Measurements from ENCODE around the gene ENTPD3.

ENTPD3 gene, protein sequence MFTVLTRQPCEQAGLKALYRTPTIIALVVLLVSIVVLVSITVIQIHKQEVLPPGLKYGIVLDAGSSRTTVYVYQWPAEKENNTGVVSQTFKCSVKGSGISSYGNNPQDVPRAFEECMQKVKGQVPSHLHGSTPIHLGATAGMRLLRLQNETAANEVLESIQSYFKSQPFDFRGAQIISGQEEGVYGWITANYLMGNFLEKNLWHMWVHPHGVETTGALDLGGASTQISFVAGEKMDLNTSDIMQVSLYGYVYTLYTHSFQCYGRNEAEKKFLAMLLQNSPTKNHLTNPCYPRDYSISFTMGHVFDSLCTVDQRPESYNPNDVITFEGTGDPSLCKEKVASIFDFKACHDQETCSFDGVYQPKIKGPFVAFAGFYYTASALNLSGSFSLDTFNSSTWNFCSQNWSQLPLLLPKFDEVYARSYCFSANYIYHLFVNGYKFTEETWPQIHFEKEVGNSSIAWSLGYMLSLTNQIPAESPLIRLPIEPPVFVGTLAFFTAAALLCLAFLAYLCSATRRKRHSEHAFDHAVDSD

DNA sequence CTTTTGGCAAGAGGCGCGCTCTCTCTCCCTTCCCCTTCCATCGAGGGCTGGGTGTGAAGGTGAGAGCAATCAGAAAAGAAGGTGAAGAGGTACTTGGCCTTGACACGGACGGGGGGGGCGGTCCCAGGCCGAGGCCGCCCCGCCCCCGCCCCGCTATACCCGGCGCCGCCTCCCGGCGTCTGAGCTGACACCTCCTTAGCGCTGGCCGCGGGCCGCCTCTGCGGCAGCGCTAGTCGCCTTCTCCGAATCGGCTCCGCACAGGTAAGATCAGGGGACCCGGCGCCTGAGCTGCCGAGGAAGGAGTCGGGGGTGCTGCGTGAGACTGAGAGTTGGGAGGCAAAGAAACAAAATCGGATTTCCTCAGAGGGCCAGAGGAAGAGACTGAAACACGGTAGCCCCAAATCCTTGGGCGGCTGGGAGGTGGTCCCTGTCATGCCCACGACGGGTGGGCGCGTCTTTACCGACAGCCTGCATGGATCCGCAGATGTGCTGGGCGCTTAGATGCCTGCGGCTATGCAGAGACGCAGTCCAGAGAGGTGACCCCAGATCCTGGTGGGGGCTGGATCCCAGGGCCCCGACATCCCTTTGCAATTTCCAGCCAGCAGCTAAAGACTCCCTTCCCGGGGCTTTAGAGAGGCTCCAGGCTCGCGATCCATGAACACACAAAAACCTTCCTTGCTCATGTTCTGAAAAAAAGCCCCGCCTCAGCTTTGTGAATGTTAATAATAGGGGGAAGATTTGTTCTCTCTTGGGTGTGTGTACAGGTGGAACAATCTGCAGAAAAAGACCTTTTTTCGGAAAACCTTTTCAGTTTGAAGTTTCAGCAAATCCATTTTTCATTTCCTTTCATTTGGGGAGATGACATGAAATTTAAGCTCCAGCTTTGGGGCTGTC, at the start of gene ENTPD3:
ENTPD3 (plus strand) TSS at position 184 of the 894 bp plus-strand sequence. CDS start 874 bp downstream, outside the sequence.
- no peak for DNase-seq

DNA sequence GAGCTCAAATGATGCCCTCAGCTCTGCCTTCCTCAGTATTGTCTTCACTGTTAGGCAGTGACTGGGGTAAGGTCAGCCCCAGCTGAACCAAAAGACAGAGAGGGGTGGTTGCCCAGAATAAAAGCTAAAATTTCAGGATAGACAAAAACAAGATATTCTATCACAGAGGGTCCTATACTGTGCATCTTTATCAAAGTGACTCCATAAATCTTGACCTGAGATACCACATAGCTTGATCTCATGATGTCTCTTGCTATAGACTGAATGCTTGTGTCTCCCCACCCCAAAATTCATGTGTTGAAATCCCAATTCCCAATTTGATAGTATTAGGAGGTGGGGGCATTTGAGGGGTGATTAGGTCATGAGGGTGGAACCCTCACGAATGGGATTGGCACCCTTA, 47.1 kb upstream of the ENTPD3 start:
- no peak for DNase-seq

DNA sequence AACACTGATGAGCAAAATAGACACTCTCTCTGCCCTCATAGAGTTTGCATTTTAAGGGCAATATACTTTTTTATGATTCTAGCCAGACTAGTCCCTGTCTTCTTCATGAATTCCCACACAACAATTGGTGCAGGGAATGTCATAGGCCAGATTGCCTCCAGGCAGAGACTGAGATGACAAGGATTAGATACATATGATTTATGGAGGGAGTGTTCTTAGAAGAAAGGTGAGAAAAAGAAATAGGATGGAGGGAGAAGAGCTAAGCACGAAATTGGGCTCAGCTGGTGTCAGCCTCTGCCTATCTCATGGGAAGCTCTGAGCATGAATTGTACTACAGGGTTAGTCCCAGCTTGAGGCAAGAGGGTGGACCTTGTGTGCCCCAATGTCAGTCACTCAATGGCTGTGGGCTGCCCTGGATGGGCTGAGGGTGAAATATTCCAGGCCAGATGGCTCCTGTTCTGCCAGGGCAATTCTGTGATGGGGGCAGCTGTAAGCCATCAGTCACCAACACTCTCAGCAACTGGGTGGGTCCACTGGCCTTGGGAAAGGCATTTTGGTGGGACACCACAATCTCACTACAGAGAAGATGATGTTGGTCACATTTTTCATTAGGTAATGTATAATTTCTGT, 46.3 kb upstream of the ENTPD3 start:
- no peak for DNase-seq

DNA sequence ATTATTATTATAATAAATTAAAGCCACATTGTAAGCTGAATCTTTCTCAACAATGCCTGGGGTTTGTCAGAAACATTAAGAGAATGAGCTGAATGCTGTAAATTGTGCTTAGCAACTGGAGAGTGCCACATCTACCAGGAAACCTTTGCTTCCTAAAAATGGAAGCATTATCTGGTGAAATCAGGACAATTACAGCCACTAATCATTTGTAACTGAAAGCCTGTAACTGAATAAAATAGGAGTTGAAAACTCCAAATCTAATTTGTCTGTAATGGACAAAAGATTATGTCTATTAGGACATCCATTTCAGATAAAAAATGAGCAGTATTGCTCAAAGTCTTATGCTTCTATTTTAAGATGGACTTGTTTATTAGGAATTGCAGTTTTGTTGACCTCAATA, 45.3 kb upstream of the ENTPD3 start:
- no peak for DNase-seq

DNA sequence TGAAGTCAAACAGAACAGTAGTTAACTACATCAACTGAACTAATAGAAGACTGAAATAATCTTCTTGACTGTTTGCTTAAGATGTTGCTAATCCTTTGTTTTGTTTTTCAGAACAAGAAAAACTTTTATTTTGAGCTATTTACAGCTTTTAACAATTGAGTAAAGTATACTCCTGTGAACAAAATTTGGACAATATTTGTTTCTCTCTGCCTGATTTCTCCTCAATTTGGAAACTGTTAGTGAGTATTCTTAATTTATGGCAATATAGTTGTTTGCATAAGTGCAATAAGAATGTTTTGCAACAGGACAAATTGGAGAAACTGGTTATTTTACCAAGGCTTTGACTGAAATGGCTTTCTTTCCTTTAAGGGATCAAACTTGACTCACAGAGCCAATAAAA, 36.5 kb upstream of the ENTPD3 start:
- DNase-seq: no peak

DNA sequence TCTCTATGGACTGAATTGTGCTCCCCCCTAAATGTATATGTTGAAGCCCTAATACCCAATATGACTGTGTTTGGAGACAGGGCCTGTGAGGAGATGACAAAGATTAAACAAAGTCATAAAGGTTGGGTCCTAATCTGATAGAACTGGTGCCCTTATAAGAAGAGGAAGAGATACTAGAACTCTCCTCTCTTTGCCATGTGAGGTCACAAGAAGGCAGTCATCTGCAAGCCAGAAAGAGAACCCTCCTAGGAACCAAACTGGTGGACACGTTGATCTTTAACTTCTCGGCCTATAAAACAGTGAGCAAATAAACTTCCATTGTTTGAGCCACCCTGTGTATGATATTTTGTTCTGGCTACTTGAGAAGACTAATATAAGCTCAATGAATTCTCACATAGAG, 31.6 kb upstream of the ENTPD3 start:
- DNase-seq: no peak

DNA sequence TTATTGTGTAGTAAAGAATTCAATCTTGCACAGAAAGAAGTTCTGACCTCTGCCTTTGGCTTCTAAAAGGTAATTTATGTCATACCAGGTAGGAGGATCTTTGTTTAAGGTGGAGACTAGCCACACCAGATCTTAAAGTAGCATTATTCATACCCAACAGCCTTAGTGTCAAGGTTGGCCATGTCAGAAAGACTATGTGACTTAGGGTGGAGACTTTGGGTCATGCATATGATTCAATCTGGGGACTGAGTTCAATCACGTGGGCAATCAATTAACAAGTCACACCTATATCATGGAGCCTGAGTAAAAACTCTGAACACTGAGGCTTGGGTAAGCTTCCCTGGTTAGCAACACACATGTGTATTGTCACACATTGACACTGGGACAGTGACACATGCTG, 28.5 kb upstream of the ENTPD3 start:
- no peak for DNase-seq

DNA sequence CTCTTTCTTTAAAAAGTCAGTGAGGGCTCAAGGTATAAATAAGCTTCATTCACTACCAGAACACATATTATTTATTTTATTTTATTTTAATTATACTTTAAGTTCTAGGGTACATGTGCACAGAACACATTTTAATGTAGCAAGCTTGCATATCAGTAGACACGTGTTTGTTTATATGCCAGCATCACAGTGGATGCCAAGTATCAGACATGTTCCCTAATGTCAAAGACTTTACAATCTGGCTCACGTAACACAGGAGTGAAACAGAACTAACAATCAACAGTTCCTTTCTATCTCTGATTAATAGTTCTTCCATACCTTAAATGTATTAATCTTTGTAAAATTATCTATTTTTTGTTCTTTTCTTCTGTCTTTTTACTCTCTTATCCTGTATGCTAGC, 23.3 kb upstream of the ENTPD3 start:
- no peak for DNase-seq

DNA sequence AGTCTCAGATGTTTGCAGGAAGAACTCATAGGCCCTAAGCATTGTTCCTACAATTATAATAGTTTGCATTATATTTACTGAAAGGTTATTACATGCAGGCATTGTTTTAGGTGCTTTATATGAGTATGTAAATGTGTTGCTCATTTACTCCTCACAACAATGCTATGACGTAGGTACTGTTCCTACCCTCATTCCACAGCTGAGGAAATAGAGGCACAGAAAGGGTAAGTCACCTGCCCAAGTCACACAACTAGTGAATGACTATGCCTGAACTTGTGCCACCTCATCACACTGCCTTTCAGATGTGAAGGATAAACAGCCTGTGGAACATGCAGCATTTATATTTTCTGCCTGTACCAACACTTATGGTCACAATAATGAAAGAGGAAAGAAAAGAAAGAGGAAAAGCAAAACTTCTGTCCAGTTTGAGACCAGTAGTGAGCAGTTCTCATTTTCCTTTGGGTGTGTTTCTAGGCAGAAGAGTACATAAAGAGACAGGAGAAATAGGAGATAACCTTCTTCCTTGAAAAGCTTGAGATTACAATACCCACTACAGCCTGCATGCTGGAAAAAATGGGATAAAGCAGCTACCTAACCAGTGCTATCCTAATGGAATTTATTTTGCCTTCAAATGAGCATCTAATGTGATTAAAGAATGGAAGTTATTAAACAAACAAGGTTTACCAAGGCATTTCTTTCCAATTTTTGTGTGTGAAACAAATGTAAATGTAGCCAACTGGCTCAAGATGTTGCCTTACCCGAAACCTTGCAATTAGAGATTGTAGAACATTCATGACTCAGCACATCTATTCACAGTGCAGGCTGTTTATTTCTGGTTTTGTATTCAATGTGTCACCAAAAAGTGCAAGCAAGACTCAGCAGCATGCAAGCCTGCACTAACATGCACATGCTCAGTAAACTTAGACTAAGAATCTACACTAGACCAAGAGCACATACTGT, 20.5 kb upstream of the ENTPD3 start:
- no peak for DNase-seq

DNA sequence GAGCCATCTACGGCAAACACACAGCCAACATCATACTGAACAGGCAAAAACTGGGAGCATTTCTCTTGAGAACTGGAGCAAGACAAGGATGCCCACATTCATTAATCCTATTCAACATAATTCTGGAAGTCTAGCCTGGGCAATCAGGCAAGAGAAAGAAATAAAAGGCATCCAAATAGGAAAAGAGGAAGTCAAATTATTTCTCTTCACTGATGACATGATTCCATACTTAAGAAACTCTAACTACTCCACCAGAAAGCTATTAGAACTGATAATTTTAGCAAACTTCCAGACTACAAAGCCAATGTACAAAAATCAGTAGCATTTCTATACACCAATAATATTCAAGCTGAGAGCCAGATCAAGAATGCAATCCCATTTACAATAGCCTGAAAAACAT, 17.3 kb upstream of the ENTPD3 start:
- no peak for DNase-seq

DNA sequence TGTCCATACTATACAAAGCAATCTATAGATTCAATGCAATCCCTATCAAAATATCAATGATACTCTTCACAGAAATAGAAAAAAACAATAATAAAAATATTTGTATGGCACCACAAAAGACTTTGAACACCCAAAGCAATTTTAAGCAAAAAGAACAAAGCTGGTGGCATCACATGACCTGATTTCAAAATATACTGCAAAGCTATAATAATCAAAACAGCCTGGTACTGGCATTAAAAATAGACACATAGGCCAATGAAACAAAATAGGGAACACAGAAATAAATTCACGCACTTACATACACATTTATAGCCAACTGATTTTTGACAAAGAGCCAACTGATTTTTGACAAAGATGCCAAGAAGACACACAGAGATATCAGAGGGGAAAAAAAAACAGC, 9.2 kb upstream of the ENTPD3 start:
- DNase-seq: no peak

DNA sequence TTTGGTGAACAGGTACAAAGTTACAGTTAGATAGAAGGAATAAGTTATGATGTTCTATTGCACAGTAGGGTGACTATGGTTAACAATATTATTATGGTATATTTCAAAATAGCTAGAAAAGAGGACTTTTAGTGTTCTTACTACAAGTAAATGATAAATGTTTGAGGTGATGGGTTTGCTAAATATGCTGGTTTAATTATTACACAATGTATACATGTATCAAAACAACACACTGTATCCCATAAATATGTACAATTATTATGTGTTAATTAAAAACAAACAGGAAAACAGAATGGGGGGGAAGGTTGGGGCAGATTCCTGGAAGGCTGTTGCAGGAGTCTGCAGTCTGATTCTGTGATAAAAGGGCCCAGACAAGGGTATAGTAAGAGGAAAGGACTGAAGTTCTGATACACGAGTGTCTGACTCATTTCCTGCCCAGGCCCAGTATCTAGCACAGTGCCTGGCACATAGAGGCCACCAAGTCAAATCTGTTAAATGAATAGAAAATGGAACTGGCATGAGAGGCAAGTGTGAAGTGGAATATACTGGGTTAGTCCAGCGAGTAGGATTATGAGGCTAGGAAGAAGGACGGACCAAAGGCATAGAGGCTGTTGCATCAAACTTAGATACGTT, 7.2 kb upstream of the ENTPD3 start:
- no peak for DNase-seq

DNA sequence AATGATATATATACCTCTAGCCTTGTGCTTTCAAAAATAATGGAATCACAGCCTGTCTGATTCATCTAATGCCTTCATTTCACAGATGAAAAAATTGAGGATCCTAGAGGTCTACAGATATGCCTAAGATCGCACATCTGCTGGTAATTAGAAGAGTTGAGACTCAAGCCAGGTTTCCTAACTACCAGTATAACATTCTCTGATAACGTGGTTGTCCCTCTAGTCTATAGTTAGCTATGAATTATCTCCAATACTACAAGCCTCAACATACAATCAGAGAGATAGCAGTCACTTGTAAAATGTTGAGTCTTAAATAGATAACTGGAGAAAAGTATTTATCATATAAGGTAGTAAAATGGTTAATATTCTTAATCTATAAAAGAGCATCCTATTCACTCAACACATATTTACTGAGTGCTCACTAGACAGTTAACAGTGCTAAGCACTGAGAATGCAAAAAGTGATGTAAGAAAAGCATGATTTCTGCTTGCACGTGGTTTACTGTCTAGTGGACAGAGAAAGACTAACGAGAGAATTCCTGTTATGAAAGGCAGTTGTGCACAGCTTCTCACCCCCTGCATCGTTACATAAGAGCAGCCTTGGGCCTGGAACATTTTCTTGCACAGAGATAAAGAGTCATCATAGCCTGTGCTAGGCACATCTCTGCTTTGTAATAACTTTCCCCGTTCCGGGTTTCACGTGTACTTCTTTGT, 4.9 kb upstream of the ENTPD3 start:
- DNase-seq: no peak

DNA sequence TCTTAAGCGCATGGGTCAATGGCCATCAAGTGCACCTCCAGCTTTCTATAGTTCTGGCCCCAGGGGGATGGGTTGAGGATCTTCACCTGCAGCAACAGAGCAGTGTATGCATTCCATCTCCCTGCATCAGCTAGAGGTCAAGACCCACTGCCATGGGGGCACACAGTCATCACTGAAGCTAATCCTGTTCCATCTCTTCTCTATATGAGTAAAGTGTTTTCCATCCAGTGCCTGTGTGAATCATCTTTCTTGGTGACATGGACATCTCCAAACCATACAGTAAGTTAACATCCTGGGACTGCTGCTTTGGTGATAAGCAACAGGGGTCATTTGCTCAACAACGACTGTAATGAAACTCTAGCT, 4.4 kb upstream of the ENTPD3 start:
- no peak for DNase-seq

DNA sequence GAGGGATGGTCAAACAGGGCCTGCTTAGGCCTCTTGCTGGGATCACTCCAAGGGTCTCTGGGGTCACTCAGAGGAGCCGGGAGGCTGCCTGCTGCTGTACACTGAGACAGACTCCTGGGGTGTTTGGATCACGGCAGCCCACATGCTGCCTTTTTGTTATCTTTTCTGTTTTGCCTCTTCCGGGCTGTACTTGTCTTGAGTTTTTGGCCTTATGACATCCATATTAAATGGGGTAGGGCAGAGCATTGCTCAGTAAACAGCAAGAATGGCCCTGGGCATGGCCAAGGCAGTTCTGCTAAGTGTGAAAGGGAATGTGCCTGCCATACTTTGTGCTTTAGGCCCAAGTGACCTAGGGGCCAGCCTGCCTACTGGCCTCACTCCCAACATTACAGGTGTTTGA, 771 bp upstream of the ENTPD3 start:
- DNase-seq: no peak

DNA sequence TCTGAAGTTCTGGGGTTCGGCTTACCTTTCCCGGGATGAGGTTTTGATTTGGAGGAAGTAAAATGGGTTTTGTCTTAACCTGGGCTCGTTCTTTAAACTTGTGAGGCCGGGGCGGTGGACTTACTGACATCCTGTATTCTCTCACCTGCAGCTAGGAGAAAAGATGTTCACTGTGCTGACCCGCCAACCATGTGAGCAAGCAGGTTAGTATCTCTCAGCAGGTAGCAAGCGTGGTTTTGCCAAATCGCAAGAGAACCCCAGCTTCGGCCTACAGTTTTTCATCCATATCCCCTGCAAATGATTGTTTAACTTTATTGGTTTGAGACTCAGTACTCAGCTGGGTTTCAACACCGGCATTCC, 891 bp downstream of the ENTPD3 start:
- no peak for DNase-seq

DNA sequence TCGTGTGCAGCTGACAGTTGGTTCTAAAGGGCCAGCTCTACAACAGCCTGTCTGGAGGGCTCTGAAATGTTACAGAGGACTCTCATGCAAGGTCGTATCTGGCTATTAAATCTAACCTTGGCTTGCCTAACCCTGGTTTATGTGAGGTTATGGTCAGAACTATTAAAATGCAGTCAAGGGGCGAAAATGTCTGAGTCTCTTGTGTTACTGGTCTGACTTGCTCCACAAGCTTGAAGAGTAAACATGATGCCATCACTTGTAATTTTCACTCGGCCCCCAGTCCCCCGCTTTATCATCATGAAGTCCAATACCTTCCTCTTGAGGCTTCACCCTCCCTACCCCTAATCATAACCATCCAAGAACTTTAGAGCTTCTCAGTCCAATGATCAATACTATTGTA, 9.4 kb downstream of the ENTPD3 start:
- no peak for DNase-seq

DNA sequence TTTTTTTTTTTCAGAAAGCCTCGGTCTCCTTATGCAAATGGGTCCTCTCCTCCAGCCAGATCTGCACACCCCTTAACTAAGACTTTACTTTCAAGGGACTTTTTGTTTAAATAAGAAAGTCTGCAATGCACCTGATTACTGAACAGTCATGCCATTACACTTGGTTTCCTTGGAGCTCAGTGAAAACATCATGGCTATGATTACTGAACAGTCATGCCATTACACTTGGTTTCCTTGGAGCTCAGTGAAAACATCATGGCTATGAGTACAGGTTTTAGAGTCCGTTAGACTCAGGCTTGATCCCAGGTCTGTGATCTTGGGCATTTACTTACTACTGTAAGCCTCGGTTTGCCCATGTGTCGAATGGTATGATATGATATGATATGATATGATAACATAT, 10.1 kb downstream of the ENTPD3 start:
- no peak for DNase-seq

DNA sequence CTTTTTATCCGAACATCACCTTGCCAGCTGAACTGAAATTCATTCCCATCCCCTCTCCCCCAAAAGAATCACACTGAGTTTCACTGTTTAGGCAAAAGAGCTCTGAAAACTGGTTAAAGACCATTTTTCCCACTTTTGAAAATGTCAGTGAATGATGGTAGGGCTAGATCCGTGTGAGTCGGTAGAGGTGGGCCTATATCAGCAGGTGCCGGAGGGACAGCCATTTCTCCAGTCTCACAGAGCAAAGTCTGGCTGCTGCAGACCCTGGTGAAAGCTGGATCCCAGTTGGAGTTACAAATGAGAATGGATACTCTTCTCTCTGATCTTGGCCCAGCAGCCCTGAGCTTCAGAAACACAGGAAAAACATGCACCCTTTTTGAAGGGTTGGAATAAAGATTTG, 10.9 kb downstream of the ENTPD3 start:
- DNase-seq: no peak

DNA sequence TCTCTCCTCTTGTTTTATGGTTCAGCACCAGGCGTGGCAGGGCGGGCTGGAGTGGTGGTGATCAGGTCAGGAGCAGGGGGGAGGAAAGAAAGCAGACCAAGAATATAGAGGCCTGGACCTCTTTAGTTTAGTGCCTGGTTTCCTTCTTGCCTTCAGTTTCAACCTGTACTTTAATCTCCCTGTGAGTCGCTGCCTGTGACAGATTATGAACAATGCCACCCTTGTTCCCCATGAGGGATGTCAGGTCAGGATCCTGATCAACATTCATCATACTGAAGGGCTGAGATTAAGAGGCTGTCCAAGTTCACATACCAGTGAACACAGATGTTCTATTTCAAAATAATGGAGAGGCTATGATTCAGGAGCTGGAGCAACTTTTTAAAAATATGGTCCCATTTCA, 11.4 kb downstream of the ENTPD3 start:
- DNase-seq: no peak

DNA sequence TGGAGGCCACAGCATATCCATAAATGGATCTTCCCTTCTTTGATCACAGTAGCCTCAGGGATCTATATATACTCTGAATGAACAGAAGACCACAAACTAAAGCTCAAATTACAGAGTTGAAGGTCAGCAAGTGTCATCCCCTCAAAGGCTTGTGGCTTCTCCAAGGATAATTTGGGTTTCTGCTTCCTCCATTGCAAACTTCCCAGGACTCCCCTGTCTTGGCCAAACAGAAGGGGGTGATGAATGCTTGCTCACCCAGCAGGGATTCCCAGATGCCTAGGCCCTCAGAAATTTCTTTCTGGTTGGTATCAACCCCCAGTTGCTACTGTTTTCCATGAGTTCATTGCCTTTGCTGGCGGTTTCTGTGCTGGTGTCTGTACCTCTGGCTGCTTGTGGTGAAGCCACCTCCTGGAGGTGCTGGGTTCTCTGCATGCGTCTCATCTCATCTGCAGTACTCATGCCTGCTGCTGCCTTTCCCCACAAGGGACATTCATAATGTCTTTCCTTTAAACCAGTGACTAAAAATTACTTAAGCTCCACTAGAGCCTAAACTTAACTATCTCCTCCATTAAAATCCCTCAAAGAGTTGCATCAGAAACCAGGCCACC, 17.7 kb downstream of the ENTPD3 start:
- no peak for DNase-seq

Measured in NCI-H2107 (cell line).